HL-60 (cell line): Measurements from ENCODE around the gene MYLK3.

Experiments
- CTCF ChIP-seq: IDR thresholded peaks from one replicate; pipeline ENCODE4 v1.5.1; 2011; ENCODE audit warnings: low read length, control low read depth, inconsistent platforms; ENCODE audit not compliant: insufficient read depth
- REST ChIP-seq: IDR thresholded peaks from 2 replicates; pipeline ENCODE4 v1.6.1; 2012; ENCODE audit warnings: low read depth; ENCODE audit not compliant: insufficient replicate concordance

- TF ChIP-seq CTCF, result no peak
- no peak for TF ChIP-seq REST
These were observed 18.0 kb downstream of the MYLK3 start for GRCh38 chr16:46730126-46730525.
